DOHH2 (cell line): ENCODE measurements around the gene MED26.

ENCODE experiments used
- CTCF ChIP-seq: fragments of 200-600 bp; sonication (generic); IDR thresholded peaks from one replicate; pipeline ENCODE4 v1.5.1; 2014; ENCODE audit warnings: antibody characterized with exemption, mild to moderate bottlenecking, low read depth, low read length; ENCODE audit not compliant: poor library complexity, severe bottlenecking
- EZH2phosphoT487 ChIP-seq: fragments of 200-600 bp; sonication (generic); IDR thresholded peaks from 2 replicates; pipeline ENCODE4 v1.6.1; 2017; ENCODE audit warnings: borderline replicate concordance, mild to moderate bottlenecking, antibody characterized with exemption, low read length, moderate library complexity, mixed read lengths

- TF ChIP-seq CTCF = no peak
- TF ChIP-seq EZH2phosphoT487 = no peak
Observed at GRCh38 chr19:16601378-16602052, 26.5 kb downstream of the MED26 start.
